ENCODE results near the gene SH3GL3.

The SH3GL3 gene

GRCh38 chr15:83616840-83617239 lies 169.7 kb downstream of the SH3GL3 start:
- no peak for DNase-seq (ENCODE audit: low spot score)
- TF ChIP-seq CTCF (IDR thresholded peaks at IDR 0.05) = no peak

GRCh38 chr15:83626171-83626802 lies 179.1 kb downstream of the SH3GL3 start:
- Histone ChIP-seq H3K27ac (no peak overlapping the region), H3K4me3 (no peak overlapping the region)
- no peak for TF ChIP-seq CTCF (IDR thresholded peaks at IDR 0.05)
- DNase-seq (ENCODE audit: low spot score) = no peak

More at GRCh38 chr15:83616840-83617239, 169.7 kb downstream of the SH3GL3 start:
- Histone ChIP-seq H3K4me3 (no peak overlapping the region), H3K27ac (no peak overlapping the region)

GRCh38 chr15:83631534-83631933 lies 184.4 kb downstream of the SH3GL3 start:
- Histone ChIP-seq H3K4me3 (no peak overlapping the region), H3K27ac (no peak overlapping the region)
- TF ChIP-seq CTCF (IDR thresholded peaks at IDR 0.05) = no peak
- DNase-seq (ENCODE audit: low spot score) = no peak

GRCh38 chr15:83643201-83643600 lies 196.1 kb downstream of the SH3GL3 start:
- DNase-seq (ENCODE audit: low spot score) = no peak
- TF ChIP-seq CTCF (IDR thresholded peaks at IDR 0.05) = no peak
- Histone ChIP-seq H3K27ac (no peak overlapping the region), H3K4me3 (no peak overlapping the region)

GRCh38 chr15:83644439-83644838 lies 197.3 kb downstream of the SH3GL3 start:
- no peak for DNase-seq (ENCODE audit: low spot score)
- no peak for TF ChIP-seq CTCF (IDR thresholded peaks at IDR 0.05)
- no peak overlapping the region for H3K27ac ChIP-seq
- no peak overlapping the region for H3K4me3 ChIP-seq

GRCh38 chr15:83650831-83651230 lies 203.7 kb downstream of the SH3GL3 start:
- H3K27ac ChIP-seq = no peak overlapping the region
- H3K4me3 ChIP-seq = no peak overlapping the region
- no peak for DNase-seq (ENCODE audit: low spot score)
- no peak for TF ChIP-seq CTCF (IDR thresholded peaks at IDR 0.05)

- Histone ChIP-seq H3K4me3 (no peak overlapping the region), H3K27ac (no peak overlapping the region)
- DNase-seq (ENCODE audit: low spot score) = no peak
- no peak for TF ChIP-seq CTCF (IDR thresholded peaks at IDR 0.05)
Measured at GRCh38 chr15:83651541-83651940, 204.4 kb downstream of the SH3GL3 start.

Measured in coronary artery (tissue), 2 donors.